ENCODE results near the gene RCOR3. TPM values are rescaled to one million over a fixed set of nuclear protein-coding genes. Genes with fewer than 3 reads are reported as not detected.
"Not testable (repeated sequence)": the region's sequence is repeated elsewhere in the genome, so short reads cannot be mapped to it uniquely, and the experiment has no call there.

The RCOR3 gene
- polyA plus RNA-seq, 5 donors = 74.1 to 110 (median 104) TPM

- DNase-seq = peak; percentile 83 to 85
Measured at GRCh38 chr1:211258310-211258755, 833 bp upstream of the RCOR3 start.

DNA sequence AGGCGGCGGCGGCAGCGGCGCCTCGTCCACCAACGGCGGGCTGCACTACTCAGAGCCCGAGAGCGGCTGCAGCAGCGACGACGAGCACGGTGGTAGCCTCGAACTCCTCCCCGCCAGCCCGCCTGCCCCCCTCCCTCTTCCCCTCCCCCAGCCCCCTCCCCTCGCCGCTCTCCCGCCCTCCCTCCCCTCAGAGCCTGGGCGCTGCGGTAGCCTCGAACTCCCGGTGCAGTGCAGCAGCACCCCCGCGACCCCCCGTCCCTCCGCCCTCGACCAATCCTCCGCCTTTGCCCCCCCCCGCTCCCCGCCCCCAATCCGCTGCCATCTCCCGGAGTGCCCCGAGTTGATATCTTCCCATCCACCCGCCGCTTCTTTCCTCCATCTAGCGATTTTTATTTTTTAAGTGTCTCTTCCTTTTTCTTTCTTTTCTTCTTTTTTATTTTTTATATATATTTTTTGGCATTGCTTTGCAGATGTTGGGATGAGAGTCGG is 516 bp downstream of the RCOR3 start:
- peak in 1 of 2 donors; percentile 56 for DNase-seq

- peak in 1 of 2 donors; percentile 54 for DNase-seq
Measured at GRCh38 chr1:211260141-211261107, 1.3 kb downstream of the RCOR3 start.

GRCh38 chr1:211261229-211261628 is 2.1 kb downstream of the RCOR3 start:
- no peak for DNase-seq

- not testable (repeated sequence) for DNase-seq
Measured at GRCh38 chr1:211263022-211263421, 3.9 kb downstream of the RCOR3 start.

GRCh38 chr1:211267204-211267857 is 8.2 kb downstream of the RCOR3 start:
- DNase-seq = no peak

GRCh38 chr1:211279340-211279739 is 20.2 kb downstream of the RCOR3 start:
- DNase-seq = no peak

DNA sequence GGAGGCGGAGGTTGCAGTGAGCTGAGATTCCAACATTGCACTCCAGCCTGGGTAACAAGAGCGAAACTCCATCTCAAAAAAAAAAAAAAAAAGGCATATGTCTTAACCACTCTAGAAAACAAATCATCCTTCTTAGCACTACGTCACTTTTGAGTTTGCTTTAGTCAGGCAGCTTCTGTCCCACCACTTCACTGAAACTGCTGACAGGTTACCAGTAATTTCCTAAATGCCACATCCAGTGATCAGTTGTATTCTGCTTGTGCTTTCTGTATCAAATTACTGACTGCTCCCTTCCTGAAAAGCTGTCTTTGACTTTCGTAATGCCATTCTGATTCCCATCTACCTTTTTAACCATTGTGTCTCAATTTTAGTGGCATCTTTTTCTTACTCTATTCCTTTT is 21.7 kb downstream of the RCOR3 start:
- DNase-seq = no peak

DNA sequence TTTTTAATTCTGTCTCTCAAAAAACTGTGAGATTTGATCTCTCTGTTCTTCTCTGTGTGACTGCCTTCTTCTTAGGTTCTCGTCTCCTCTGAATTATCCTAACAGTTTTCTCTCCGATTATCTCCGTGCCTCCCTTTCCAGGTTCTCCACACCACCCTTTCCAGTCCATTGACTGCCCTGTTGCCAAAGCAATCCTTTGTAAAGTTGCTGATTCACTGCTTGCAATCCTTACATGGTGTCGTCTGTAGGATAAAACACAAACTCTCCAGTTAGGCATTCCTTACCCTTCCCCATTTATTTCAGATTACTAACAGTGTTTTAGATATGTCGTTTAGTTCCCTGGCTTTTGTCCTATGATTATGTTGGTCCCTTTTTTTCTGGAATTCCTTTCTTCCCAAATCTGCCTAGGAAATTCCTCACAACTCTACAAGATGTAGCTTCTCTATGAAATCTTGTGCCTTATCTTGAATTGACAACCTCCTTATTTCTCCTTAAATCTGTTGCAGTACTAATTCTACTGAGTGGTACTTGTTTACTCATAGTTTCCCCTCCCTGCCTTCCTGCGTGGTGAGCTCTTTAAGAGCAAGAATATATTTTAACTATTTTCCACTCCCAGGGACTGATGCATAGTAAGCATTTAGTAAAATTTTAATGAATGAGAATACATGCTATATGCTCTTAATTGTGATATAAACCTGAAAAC is 22.3 kb downstream of the RCOR3 start:
- DNase-seq = no peak

- DNase-seq = no peak
Measured at GRCh38 chr1:211282023-211282373, 22.8 kb downstream of the RCOR3 start.

DNA sequence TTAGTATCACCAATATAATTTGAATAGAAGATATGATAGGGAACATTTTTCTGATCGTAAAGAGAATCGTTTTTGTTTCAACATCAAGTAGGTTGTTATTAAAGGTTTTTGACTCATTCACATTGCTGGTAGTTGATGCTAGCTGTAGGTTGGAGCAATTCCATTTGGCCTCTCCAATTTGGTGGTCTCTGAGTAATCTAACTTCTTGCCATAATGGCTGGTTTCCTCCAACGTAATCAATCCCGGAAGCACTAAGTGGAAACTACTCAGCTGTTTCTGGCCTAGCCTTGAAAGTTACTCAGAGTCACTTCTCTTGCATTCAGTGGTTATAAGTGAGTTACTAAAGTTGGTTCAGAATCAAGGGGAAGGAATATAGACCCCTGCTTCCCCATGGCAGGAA is 26.0 kb downstream of the RCOR3 start:
- no peak for DNase-seq

DNA sequence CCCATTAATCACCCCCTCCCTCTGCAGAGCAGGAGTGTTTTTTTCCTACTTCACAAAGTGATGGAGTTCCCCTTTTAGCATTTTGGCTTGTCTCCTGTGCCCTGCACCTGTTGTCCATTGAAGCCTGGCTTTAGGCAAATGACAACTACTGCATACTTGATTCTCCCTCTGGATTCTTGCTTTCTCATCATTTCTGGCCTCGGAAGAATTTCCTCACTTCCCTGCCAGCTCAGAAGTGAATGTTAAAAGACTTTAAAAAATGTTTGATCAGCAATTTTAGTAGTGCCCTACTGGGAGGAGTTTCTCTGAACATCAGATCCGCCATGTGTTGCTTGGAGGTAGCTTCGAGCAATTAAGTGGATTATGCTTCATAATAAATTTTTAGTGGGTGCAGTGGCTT is 28.1 kb downstream of the RCOR3 start:
- DNase-seq = no peak

DNA sequence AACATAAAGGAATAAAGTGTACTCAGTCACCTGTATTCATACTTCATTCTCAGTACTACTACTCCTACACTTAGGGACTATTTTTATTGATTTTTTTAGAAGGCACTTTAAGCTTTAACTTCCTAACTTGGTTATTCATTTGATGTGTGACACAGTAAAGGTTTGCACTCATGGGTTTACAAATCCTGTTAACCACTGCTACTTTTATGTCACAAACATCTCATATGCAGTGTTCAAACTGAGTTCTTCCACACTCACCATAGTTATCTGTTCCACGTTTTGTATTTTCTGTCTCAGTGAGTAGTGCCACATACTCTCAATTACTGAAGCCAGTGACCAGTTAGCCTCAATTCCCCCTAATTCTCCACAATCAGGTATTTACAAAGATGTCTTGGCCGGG is 33.2 kb downstream of the RCOR3 start:
- no peak for DNase-seq

GRCh38 chr1:211296396-211296795 is 37.2 kb downstream of the RCOR3 start:
- DNase-seq = no peak

GRCh38 chr1:211305044-211305443 is 45.9 kb downstream of the RCOR3 start:
- DNase-seq = no peak

- DNase-seq = no peak
Measured at GRCh38 chr1:211309617-211310016, 50.5 kb downstream of the RCOR3 start.

DNA sequence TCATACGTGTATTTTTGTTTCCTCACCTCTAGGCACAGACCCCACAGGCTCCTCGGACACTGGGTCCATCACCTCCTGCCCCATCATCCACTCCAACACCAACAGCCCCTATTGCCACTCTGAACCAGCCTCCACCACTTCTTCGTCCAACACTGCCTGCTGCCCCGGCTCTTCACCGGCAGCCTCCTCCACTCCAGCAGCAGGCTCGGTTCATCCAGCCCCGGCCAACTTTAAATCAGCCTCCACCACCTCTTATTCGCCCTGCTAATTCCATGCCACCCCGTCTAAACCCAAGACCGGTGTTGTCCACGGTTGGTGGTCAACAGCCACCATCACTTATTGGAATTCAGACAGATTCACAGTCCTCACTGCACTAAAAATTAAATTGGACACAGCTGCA is 54.2 kb downstream of the RCOR3 start:
- DNase-seq = no peak

DNA sequence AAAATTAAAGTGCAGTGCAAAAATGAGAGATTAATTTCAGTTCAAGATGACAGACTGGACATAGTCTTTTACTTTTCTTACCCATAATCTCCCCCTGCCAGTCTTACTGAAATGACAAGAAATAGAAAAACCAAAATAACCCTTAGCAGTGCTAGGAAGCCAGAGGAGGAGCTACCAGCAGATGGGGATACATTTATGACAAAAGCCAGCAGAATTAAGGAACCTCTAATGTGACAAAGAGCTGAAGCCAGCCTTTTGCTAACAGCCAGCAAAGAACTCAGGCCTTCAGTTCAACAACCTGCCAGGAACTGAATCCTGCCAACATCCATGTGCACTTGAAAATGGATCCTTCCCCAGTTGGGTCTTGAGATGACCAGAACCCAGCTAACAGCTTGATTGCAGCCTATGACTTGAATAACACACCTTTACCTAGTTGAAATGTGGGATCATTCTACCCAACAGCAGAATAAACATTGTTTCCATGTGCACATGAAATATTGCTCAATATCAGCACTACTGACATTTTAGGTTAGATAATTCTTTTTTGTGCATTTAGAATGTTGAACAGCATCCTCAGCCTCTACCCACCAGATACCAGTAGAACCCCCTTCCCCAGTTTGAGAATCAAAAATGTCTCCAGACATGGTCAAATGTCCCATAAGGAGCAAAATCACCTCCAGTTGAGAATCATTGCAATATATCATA is 59.6 kb downstream of the RCOR3 start:
- no peak for DNase-seq

- no peak for DNase-seq
Measured at GRCh38 chr1:211319892-211320291, 60.7 kb downstream of the RCOR3 start.

- no peak for DNase-seq
Measured at GRCh38 chr1:211320980-211321379, 61.8 kb downstream of the RCOR3 start.

GRCh38 chr1:211321646-211322045 is 62.5 kb downstream of the RCOR3 start:
- not testable (repeated sequence) for DNase-seq

Measured in right lung (tissue), 5 donors.